Stimulated activated naive CD4-positive, alpha-beta T cell (primary cell): ENCODE data around the gene IZUMO1.

Experiments
- DNase-seq, 6 experiments: peaks; one replicate each; lab custom pipeline; 2025; lab: John Stamatoyannopoulos, UW

Gene IZUMO1

GRCh38 chr19:48757089-48757675 lies 10.5 kb upstream of the IZUMO1 start:
- DNase-seq, result no peak

- DNase-seq, result no peak
Observed at GRCh38 chr19:48756686-48757085, 10.0 kb upstream of the IZUMO1 start.

GRCh38 chr19:48756212-48756611 lies 9.5 kb upstream of the IZUMO1 start:
- DNase-seq, result no peak

- no peak for DNase-seq
Observed at GRCh38 chr19:48755787-48756186, 9.1 kb upstream of the IZUMO1 start.

GRCh38 chr19:48755084-48755641 lies 8.5 kb upstream of the IZUMO1 start, which contains the start of gene FGF21:
Gene FGF21 (plus strand): TSS chr19:48755524. CDS start chr19:48756237, 713 bp downstream.
- no peak for DNase-seq

GRCh38 chr19:48752496-48753365 lies 6.0 kb upstream of the IZUMO1 start, which contains the start of gene FUT1:
Gene FUT1 (minus strand): TSS chr19:48752641. CDS start chr19:48751281, 1,360 bp downstream.
- peak in 5 of 6 experiments; percentile 15 to 31 (median 21) for DNase-seq

- peak in 1 of 6 experiments; percentile 25 for DNase-seq
Observed at GRCh38 chr19:48751845-48752495, 5.3 kb upstream of the IZUMO1 start.

- DNase-seq, result no peak
Observed at GRCh38 chr19:48750771-48751504, 4.2 kb upstream of the IZUMO1 start.

- DNase-seq, result no peak
Observed at GRCh38 chr19:48750351-48750750, 3.6 kb upstream of the IZUMO1 start.

GRCh38 chr19:48749571-48750198 lies 3.0 kb upstream of the IZUMO1 start:
- DNase-seq, result no peak

- no peak for DNase-seq
Observed at GRCh38 chr19:48746110-48746509, 599 bp downstream of the IZUMO1 start.

GRCh38 chr19:48745208-48745995 lies 1.3 kb downstream of the IZUMO1 start:
- DNase-seq, result peak; percentile 25 to 56 (median 34)

- no peak for DNase-seq
Observed at GRCh38 chr19:48742096-48742495, 4.6 kb downstream of the IZUMO1 start.

GRCh38 chr19:48741129-48741999 lies 5.3 kb downstream of the IZUMO1 start:
- DNase-seq, result peak in 3 of 6 experiments; percentile 13 to 25 (median 17)

GRCh38 chr19:48740164-48740972 lies 6.3 kb downstream of the IZUMO1 start, which contains the start of gene RASIP1:
Gene RASIP1 (minus strand): TSS chr19:48740610. CDS start chr19:48740282, 328 bp downstream.
- DNase-seq, result no peak

- peak in 2 of 6 experiments; percentile 26 to 30 for DNase-seq
Observed at GRCh38 chr19:48739404-48740163, 7.1 kb downstream of the IZUMO1 start.
